ENCODE results near the gene RMDN2. TPM values are rescaled to one million over a fixed set of nuclear protein-coding genes. Genes with fewer than 3 reads are reported as not detected.
A peak's percentile ranks its signal among the peaks of the same experiment; 100 is the strongest.

The RMDN2 gene
- total RNA-seq, 2 donors from 2014 or later = 3.9 to 4.9 TPM

- TF ChIP-seq, protein P1, sequence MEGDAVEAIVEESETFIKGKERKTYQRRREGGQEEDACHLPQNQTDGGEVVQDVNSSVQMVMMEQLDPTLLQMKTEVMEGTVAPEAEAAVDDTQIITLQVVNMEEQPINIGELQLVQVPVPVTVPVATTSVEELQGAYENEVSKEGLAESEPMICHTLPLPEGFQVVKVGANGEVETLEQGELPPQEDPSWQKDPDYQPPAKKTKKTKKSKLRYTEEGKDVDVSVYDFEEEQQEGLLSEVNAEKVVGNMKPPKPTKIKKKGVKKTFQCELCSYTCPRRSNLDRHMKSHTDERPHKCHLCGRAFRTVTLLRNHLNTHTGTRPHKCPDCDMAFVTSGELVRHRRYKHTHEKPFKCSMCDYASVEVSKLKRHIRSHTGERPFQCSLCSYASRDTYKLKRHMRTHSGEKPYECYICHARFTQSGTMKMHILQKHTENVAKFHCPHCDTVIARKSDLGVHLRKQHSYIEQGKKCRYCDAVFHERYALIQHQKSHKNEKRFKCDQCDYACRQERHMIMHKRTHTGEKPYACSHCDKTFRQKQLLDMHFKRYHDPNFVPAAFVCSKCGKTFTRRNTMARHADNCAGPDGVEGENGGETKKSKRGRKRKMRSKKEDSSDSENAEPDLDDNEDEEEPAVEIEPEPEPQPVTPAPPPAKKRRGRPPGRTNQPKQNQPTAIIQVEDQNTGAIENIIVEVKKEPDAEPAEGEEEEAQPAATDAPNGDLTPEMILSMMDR (conservative IDR thresholded peaks at IDR 0.05) = no peak
- no peaks in the 10 kb centered on the region for H3K9me3 ChIP-seq (ENCODE audit: control insufficient read depth, low read length)
Measured at GRCh38 chr2:37920570-37920969, 4.5 kb upstream of the RMDN2 start.

GRCh38 chr2:37921781-37922180, 3.3 kb upstream of the RMDN2 start:
- no peaks in the 10 kb centered on the region for H3K36me3 Mint-ChIP-seq (ENCODE audit: low read depth)

More at GRCh38 chr2:37920570-37920969, 4.5 kb upstream of the RMDN2 start:
- Histone ChIP-seq H3K4me1 (ENCODE audit: control insufficient read depth, insufficient read depth, low read length) (no peaks in the 10 kb centered on the region), H3K27me3 (ENCODE audit: control insufficient read depth, insufficient read depth, low read length, poor library complexity, severe bottlenecking) (no peaks in the 10 kb centered on the region), H3K36me3 (ENCODE audit: control insufficient read depth, insufficient read depth, low read length) (no peaks in the 10 kb centered on the region), H3K27ac (ENCODE audit: low read depth, low read length) (no peak overlapping the region), H3K9ac (ENCODE audit: extremely low read depth, low read length, poor library complexity, severe bottlenecking) (no peak overlapping the region), H3K4me3 (ENCODE audit: low read length) (no peak overlapping the region)
- H3K27me3 Mint-ChIP-seq (ENCODE audit: insufficient read depth) = peaks cover 17% of the 10 kb centered on the region
- no peaks in the 10 kb centered on the region for H3K9me3 Mint-ChIP-seq
- no peak overlapping the region for H3K4me3 Mint-ChIP-seq
- WGBS, 2 experiments (ENCODE audit: insufficient coverage in 1 of 2, insufficient read length in 1 of 2) = 91 to 100% methylated on average over 4 to 5 of the region's 5 CpGs
- no peaks in the 10 kb centered on the region for H3K4me1 Mint-ChIP-seq
- no peak overlapping the region for H3K27ac Mint-ChIP-seq
- no peak for DNase-seq
- H3K36me3 Mint-ChIP-seq (ENCODE audit: low read depth) = no peaks in the 10 kb centered on the region

GRCh38 chr2:37923308-37924055, 1.6 kb upstream of the RMDN2 start:
- H3K4me3 Mint-ChIP-seq = peak overlapping the region; percentile 81
- H3K9me3 ChIP-seq (ENCODE audit: control insufficient read depth, low read length) = no peaks in the 10 kb centered on the region

More at GRCh38 chr2:37921781-37922180, 3.3 kb upstream of the RMDN2 start:
- Histone ChIP-seq H3K9me3 (ENCODE audit: control insufficient read depth, low read length) (no peaks in the 10 kb centered on the region), H3K27ac (ENCODE audit: low read depth, low read length) (no peak overlapping the region), H3K27me3 (ENCODE audit: control insufficient read depth, insufficient read depth, low read length, poor library complexity, severe bottlenecking) (no peaks in the 10 kb centered on the region), H3K4me3 (ENCODE audit: low read length) (no peak overlapping the region), H3K4me1 (ENCODE audit: control insufficient read depth, insufficient read depth, low read length) (no peaks in the 10 kb centered on the region), H3K36me3 (ENCODE audit: control insufficient read depth, insufficient read depth, low read length) (no peaks in the 10 kb centered on the region), H3K9ac (ENCODE audit: extremely low read depth, low read length, poor library complexity, severe bottlenecking) (no peak overlapping the region)
- no peaks in the 10 kb centered on the region for H3K9me3 Mint-ChIP-seq
- no peak overlapping the region for H3K27ac Mint-ChIP-seq
- H3K4me3 Mint-ChIP-seq = no peak overlapping the region
- H3K27me3 Mint-ChIP-seq (ENCODE audit: insufficient read depth) = peaks cover 17% of the 10 kb centered on the region
- TF ChIP-seq, protein P1 (conservative IDR thresholded peaks at IDR 0.05) = no peak
- H3K4me1 Mint-ChIP-seq = peaks cover 2% of the 10 kb centered on the region
- 20 to 75% methylated on average over 1 to 5 of the region's 5 CpGs for WGBS, 2 experiments (ENCODE audit: insufficient coverage in 1 of 2, insufficient read length in 1 of 2)
- DNase-seq = no peak

More at GRCh38 chr2:37923308-37924055, 1.6 kb upstream of the RMDN2 start:
- H3K9me3 Mint-ChIP-seq = no peaks in the 10 kb centered on the region
- H3K36me3 ChIP-seq (ENCODE audit: control insufficient read depth, insufficient read depth, low read length) = no peaks in the 10 kb centered on the region
- H3K9ac ChIP-seq (ENCODE audit: extremely low read depth, low read length, poor library complexity, severe bottlenecking) = no peak overlapping the region
- H3K27me3 ChIP-seq (ENCODE audit: control insufficient read depth, insufficient read depth, low read length, poor library complexity, severe bottlenecking) = no peaks in the 10 kb centered on the region
- no peak overlapping the region for H3K4me3 ChIP-seq (ENCODE audit: low read length)
- H3K27me3 Mint-ChIP-seq (ENCODE audit: insufficient read depth) = peaks cover 22% of the 10 kb centered on the region
- DNase-seq = no peak
- no peak overlapping the region for H3K27ac Mint-ChIP-seq
- no peaks in the 10 kb centered on the region for H3K4me1 ChIP-seq (ENCODE audit: control insufficient read depth, insufficient read depth, low read length)
- 93 to 96% methylated on average over 11 to 13 of the region's 13 CpGs for WGBS, 2 experiments (ENCODE audit: insufficient coverage in 1 of 2, insufficient read length in 1 of 2)
- TF ChIP-seq, protein P1 (conservative IDR thresholded peaks at IDR 0.05) = no peak
- H3K27ac ChIP-seq (ENCODE audit: low read depth, low read length) = no peak overlapping the region
- H3K36me3 Mint-ChIP-seq (ENCODE audit: low read depth) = no peaks in the 10 kb centered on the region
- peaks cover 2% of the 10 kb centered on the region for H3K4me1 Mint-ChIP-seq
